Right lobe of liver (tissue), 6 donors: ENCODE data around the gene SLC34A3. TPM values are rescaled to one million over a fixed set of nuclear protein-coding genes. Genes with fewer than 3 reads are reported as not detected.
A peak's percentile ranks its signal among the peaks of the same experiment; 100 is the strongest.

ENCODE experiments used
- ATAC-seq, 4 donors: fragments of 200-7000 bp; cut with Tn5 transposase; one replicate each; pipeline ENCODE4 v1.9.1; 2020; ENCODE audit warnings: mild to moderate bottlenecking in 4 of 4, moderate library complexity in 4 of 4
- DNase-seq, 3 donors: peaks; one replicate each; pipeline ENCODE4 v3.0.0-alpha.2; 2020
- H3K27ac ChIP-seq, 3 donors: fragments of 200-600 bp; one replicate each; pipeline ENCODE4 v1.8.0; 2022
- H3K27me3 ChIP-seq, 2 donors: fragments of 200-600 bp; one replicate each; pipeline ENCODE4 v1.8.0; 2022
- H3K36me3 ChIP-seq, 4 donors: fragments of 200-600 bp; sonication (generic) in 1 of 4; one replicate each; pipeline versions ENCODE4 v1.5.1 to v1.8.0; 2017 to 2022; ENCODE audit warnings: control low read depth in 1 of 4
- H3K4me1 ChIP-seq, 4 donors: fragments of 200-600 bp; sonication (generic) in 1 of 4; one replicate each; pipeline versions ENCODE4 v1.5.1 to v1.8.0; 2017 to 2022; ENCODE audit warnings: control low read depth in 1 of 4
- H3K4me3 ChIP-seq, 3 donors: fragments of 200-600 bp; one replicate each; pipeline ENCODE4 v1.8.0; 2022
- H3K9me3 ChIP-seq, 4 donors: fragments of 200-600 bp; sonication (generic) in 1 of 4; one replicate each; pipeline versions ENCODE4 v1.5.1 to v1.8.0; 2017 to 2022; ENCODE audit warnings: control low read depth in 1 of 4
- POLR2A ChIP-seq: fragments of 450-650 bp; IDR thresholded peaks from one replicate; pipeline ENCODE4 v1.6.1; 2017; ENCODE audit warnings: antibody characterized with exemption, mild to moderate bottlenecking
- WGBS: methylation state at CpG from one replicate; pipeline ENCODE4 v1.1.6; 2018; ENCODE audit warnings: low coverage, low lambda C conversion rate; ENCODE audit not compliant: insufficient coverage; ENCODE audit errors: missing lambda C conversion rate; 5-methylcytosine and 5-hydroxymethylcytosine counted together
- intact Hi-C, 2 donors: fragments of 100-400 bp; cut with DNase I; formaldehyde crosslinking; loops; one replicate each; pipeline versions ENCODE4 v1.11.2 to v1.14.1; 2022
- total RNA-seq, 6 experiments: library from RNA; depleted of rRNA in 2 of 6; stranded (reverse); fragments of >200 nt in 2 of 6; fragmentation: NEBNext Ultra II Directional in 3 of 6; extraction: Animal tissue kit (Norgen Biotek cat#: 25700) in 3 of 6; gene quantifications; one replicate each; pipeline versions ENCODE4 v1.1.0 to v1.2.4, GENCODE V29; 2016 to 2023
- TF ChIP-seq, protein P1 (sequence below), 4 donors: fragments of 200-600 bp in 3 of 4; fragments of 450-650 bp in 1 of 4; IDR thresholded peaks; one replicate each; pipeline versions ENCODE4 v1.5.1 to v1.8.0; 2016 to 2022; ENCODE audit warnings: antibody characterized with exemption in 4 of 4, mild to moderate bottlenecking in 2 of 4
- donor health status: DM: no; HTN: yes; CAD: no.
- donor health status: DM: no; HTN: no; CAD: no.
- donor health status: DM: no; HTN: no; CAD: no.
- donor health status: DM: no; HTN: yes; CAD: no.
- donor health status: DM: no; HTN: yes; CAD: no.

Gene SLC34A3
- total RNA-seq, 6 experiments from 2014 or later = not detected

- intact Hi-C loops = no loop called here
- Histone ChIP-seq H3K27me3 (no peaks in the 10 kb centered on the region), H3K27ac (peak overlapping the region in 2 of 3 donors; percentile 70 to 95), H3K4me3 (no peak overlapping the region), H3K4me1 (peaks cover 0 to 5% (median 0%) of the 10 kb centered on the region in 4 donors), H3K9me3 (no peaks in the 10 kb centered on the region), H3K36me3 (peaks cover 0 to 10% (median 0%) of the 10 kb centered on the region in 4 donors)
- DNase-seq = peak in 2 of 3 donors; percentile 28 to 51
- TF ChIP-seq, protein P1, sequence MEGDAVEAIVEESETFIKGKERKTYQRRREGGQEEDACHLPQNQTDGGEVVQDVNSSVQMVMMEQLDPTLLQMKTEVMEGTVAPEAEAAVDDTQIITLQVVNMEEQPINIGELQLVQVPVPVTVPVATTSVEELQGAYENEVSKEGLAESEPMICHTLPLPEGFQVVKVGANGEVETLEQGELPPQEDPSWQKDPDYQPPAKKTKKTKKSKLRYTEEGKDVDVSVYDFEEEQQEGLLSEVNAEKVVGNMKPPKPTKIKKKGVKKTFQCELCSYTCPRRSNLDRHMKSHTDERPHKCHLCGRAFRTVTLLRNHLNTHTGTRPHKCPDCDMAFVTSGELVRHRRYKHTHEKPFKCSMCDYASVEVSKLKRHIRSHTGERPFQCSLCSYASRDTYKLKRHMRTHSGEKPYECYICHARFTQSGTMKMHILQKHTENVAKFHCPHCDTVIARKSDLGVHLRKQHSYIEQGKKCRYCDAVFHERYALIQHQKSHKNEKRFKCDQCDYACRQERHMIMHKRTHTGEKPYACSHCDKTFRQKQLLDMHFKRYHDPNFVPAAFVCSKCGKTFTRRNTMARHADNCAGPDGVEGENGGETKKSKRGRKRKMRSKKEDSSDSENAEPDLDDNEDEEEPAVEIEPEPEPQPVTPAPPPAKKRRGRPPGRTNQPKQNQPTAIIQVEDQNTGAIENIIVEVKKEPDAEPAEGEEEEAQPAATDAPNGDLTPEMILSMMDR (IDR thresholded peaks at IDR 0.05) = no peak
- TF ChIP-seq POLR2A = no peak
- 84% methylated on average over 15 of the region's 24 CpGs for WGBS
- ATAC-seq = no peak
Measured at GRCh38 chr9:137275588-137276472, 45.1 kb downstream of the SLC34A3 start.

DNA sequence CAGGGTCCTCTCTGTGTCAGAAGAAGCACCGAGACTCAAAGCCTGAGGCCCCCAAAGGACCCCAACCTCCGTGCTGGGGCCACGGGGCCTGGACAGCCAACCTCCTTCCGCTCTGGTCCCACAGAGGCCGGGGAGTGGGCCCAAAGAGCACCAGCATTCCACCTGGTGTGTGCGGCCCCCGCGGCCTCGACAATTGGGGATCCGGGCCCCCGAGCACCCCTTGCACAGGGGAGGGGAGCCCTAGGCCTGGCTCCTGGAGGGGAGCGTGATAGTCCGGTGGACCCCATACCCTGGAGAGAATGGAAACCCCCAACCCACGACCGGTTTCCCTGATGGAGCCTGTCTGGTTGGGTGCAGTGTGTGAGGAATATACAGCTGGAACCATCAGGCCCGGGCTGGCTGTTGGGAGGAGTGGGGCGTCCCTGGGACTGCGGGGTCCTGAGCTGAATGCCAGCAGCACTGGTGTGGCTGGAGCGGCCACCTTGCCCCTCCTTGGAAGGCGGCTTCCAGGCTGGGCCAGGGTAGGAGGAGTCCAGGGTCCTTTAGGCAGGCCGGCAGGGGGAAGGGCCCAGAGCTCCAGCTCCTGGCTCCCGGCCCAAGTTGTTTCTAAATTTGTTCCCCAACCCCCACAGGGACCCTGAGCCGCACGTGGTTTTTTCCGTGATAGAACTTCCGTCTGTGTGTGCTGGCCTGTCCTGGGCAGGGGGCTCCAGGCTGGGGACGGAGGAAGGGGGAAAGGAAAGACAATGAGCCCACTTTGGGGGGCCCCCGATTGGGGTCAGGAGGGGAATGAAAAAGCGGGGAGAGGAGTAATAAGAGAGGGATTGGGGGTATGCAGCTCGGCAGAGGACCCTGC, 46.0 kb downstream of the SLC34A3 start:
- Histone ChIP-seq H3K36me3 (peaks cover 0 to 10% (median 0%) of the 10 kb centered on the region in 4 donors), H3K4me3 (peak overlapping the region; percentile 39 to 57 (median 49)), H3K9me3 (no peaks in the 10 kb centered on the region), H3K4me1 (peaks cover 0 to 5% (median 0%) of the 10 kb centered on the region in 4 donors), H3K27ac (peak overlapping the region; percentile 70 to 95 (median 74)), H3K27me3 (no peaks in the 10 kb centered on the region)
- TF ChIP-seq, protein P1 (IDR thresholded peaks at IDR 0.05) = no peak
- TF ChIP-seq POLR2A = no peak
- DNase-seq = peak; percentile 75 to 77 (median 76)
- 16% methylated on average over 12 of the region's 30 CpGs for WGBS
- intact Hi-C loops = no loop called here
- peak; percentile 38 to 62 (median 46) for ATAC-seq

DNA sequence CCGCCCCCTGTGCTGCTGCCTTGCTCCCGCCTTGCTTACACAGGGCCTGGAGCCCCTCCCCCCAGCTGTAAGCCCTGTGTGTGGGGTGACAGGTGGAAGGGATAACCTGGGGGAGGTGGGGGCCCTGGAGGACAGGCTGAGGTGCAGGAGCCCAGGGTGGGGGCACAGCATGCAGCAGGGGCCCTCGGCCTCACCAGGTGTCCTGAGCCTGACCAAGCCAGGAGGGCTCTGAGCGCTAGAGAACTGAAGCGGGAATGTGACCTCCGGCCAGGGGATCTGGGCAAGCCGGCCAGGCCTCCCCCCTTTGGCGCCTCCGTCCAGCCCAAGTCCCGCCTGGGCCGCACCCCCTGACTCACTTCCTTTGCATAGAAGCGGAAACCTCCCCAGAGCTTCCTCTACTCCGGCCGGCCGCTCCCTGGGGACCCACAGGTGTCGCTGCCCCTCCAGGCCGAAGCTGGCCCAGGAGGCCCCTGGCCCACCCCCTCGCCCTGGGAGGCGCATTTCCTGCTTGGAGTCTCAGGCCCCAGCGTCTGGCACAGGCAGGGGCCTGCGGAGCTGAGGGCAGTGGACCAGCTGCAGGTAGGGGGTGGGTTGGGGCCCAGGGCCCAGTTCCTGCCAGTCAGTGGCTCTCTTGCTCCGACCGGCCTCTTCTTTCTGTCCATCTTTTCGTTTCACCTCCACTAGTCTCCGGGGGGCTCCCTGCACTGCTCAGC, 46.8 kb downstream of the SLC34A3 start, which contains the start of gene TOR4A:
Gene TOR4A (plus strand): TSS at position 398 of the 713 bp plus-strand sequence. CDS start 964 bp downstream, outside the sequence.
- DNase-seq = peak; percentile 82 to 86 (median 84)
- intact Hi-C loops = no loop called here
- H3K9me3 ChIP-seq = no peaks in the 10 kb centered on the region
- TF ChIP-seq POLR2A = peak; percentile 3
- TF ChIP-seq, protein P1 (IDR thresholded peaks at IDR 0.05) = peak in 3 of 4 donors; percentile 5 to 14 (median 11)
- no peaks in the 10 kb centered on the region for H3K27me3 ChIP-seq
- H3K36me3 ChIP-seq = peaks cover 0 to 4% (median 0%) of the 10 kb centered on the region in 4 donors
- 46% methylated on average over 2 of the region's 25 CpGs for WGBS
- peak within 1 kb of the TSS; percentile 39 to 57 (median 49) for H3K4me3 ChIP-seq
- peak; percentile 66 to 84 (median 74) for ATAC-seq
- peak within 1 kb of the TSS; percentile 70 to 95 (median 74) for H3K27ac ChIP-seq
- H3K4me1 ChIP-seq = peaks cover 0 to 5% (median 0%) of the 10 kb centered on the region in 4 donors
